GM10266 (cell line): Measurements from ENCODE around the gene SCAF1.
"Not testable (repeated sequence)": the region's sequence is repeated elsewhere in the genome, so short reads cannot be mapped to it uniquely, and the experiment has no call there.

Experiments
- DNase-seq: peaks from one replicate; pipeline ENCODE4 v3.0.0; 2012; ENCODE audit errors: extremely low spot score
- CTCF ChIP-seq: IDR thresholded peaks from 2 replicates; pipeline ENCODE4 v1.5.1; 2012; ENCODE audit warnings: mild to moderate bottlenecking, low read depth; ENCODE audit not compliant: control insufficient read depth, insufficient read depth; ENCODE audit errors: missing control alignments

Gene SCAF1

GRCh38 chr19:49632576-49632975, 9.4 kb upstream of the SCAF1 start:
- DNase-seq: no peak
- no peak for TF ChIP-seq CTCF

- DNase-seq: not testable (repeated sequence)
These were observed 8.7 kb upstream of the SCAF1 start for GRCh38 chr19:49633273-49633672.

GRCh38 chr19:49635530-49636232, 6.3 kb upstream of the SCAF1 start:
- DNase-seq: no peak
- no peak for TF ChIP-seq CTCF

- DNase-seq: no peak
- TF ChIP-seq CTCF: no peak
These were observed 5.6 kb upstream of the SCAF1 start for GRCh38 chr19:49636233-49636932.

- TF ChIP-seq CTCF: no peak
- no peak for DNase-seq
These were observed 3.9 kb upstream of the SCAF1 start for GRCh38 chr19:49637821-49638738.

- TF ChIP-seq CTCF: no peak
- no peak for DNase-seq
These were observed 2.5 kb upstream of the SCAF1 start for GRCh38 chr19:49639401-49640112.
